ENCODE results near the gene MAGEB17. TPM values are rescaled to one million over a fixed set of nuclear protein-coding genes. Genes with fewer than 3 reads are reported as not detected.

MAGEB17 gene
- total RNA-seq, 1 donor from 2014 or later = not detected

DNA sequence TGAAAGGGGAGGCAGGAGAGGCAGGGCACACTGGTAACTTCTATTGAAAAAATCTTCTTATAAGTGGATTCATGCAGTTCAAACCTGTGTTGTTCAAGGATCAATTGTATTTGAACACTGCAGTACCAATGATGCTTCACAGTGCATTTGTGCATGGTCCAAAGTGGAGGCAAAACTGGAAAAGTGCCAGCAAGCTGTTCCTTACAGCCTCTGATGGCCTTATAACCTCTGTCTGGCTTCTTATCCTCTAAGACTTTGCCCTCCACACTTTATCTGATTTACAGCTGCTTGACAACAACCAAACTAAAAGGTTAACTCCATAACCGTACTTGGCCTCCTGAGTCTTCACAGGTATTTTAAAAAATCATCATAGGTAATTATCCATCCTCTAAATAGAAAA, 40.4 kb downstream of the MAGEB17 start:
- H3K36me3 ChIP-seq (ENCODE audit: control insufficient read depth, insufficient read depth, low read length) = no peaks in the 10 kb centered on the region
- H3K4me3 ChIP-seq (ENCODE audit: low read depth, low read length) = no peak overlapping the region
- TF ChIP-seq, protein P1, sequence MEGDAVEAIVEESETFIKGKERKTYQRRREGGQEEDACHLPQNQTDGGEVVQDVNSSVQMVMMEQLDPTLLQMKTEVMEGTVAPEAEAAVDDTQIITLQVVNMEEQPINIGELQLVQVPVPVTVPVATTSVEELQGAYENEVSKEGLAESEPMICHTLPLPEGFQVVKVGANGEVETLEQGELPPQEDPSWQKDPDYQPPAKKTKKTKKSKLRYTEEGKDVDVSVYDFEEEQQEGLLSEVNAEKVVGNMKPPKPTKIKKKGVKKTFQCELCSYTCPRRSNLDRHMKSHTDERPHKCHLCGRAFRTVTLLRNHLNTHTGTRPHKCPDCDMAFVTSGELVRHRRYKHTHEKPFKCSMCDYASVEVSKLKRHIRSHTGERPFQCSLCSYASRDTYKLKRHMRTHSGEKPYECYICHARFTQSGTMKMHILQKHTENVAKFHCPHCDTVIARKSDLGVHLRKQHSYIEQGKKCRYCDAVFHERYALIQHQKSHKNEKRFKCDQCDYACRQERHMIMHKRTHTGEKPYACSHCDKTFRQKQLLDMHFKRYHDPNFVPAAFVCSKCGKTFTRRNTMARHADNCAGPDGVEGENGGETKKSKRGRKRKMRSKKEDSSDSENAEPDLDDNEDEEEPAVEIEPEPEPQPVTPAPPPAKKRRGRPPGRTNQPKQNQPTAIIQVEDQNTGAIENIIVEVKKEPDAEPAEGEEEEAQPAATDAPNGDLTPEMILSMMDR (IDR thresholded peaks at IDR 0.05; ENCODE audit: insufficient read depth, low read length, poor library complexity, severe bottlenecking) = no peak
- DNase-seq (ENCODE audit: low read depth) = no peak
- no peaks in the 10 kb centered on the region for H3K27me3 ChIP-seq (ENCODE audit: control insufficient read depth, insufficient read depth, low read length)

DNA sequence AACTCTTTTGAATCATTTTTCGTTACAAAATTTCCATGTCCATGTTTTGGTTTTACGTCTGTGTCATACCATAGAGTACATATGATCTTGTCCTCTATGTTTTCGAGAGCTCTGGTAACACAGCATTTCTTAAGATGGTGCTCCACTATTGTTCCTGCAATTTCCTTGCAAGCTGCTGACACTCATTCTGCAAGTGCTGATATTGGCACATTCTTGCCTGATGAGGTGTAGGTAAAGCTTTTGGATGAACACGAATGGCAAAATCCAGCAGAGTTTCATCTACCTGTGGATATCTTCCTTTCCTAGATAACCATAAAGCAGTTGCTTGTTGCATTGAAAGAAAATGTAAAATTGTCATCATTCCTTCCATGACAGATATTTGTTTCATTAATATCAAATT, 41.3 kb downstream of the MAGEB17 start:
- H3K36me3 ChIP-seq (ENCODE audit: control insufficient read depth, insufficient read depth, low read length) = no peaks in the 10 kb centered on the region
- no peak overlapping the region for H3K4me3 ChIP-seq (ENCODE audit: low read depth, low read length)
- TF ChIP-seq, protein P1 (IDR thresholded peaks at IDR 0.05; ENCODE audit: insufficient read depth, low read length, poor library complexity, severe bottlenecking) = no peak
- DNase-seq (ENCODE audit: low read depth) = no peak
- H3K27me3 ChIP-seq (ENCODE audit: control insufficient read depth, insufficient read depth, low read length) = no peaks in the 10 kb centered on the region

DNA sequence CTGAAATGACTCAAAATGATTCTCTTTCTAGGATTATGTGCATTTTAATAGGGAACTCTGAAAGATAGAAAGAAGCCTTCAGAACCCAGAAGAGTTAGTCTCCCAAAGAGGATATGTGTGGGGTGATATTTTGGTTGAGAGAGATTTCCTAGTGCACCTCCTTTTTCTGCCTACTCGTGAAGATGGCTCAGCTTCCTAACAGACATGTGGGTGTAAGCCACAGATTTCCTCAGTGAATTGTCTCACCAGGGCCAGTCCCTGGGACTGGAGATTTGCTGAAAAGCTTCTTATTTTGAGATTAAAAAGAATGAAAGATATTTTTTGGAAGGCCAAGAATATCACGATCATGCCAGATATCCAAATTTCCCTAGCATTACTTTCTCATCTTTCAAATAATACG, 42.8 kb downstream of the MAGEB17 start:
- TF ChIP-seq, protein P1 (IDR thresholded peaks at IDR 0.05; ENCODE audit: insufficient read depth, low read length, poor library complexity, severe bottlenecking) = no peak
- no peak for DNase-seq (ENCODE audit: low read depth)

DNA sequence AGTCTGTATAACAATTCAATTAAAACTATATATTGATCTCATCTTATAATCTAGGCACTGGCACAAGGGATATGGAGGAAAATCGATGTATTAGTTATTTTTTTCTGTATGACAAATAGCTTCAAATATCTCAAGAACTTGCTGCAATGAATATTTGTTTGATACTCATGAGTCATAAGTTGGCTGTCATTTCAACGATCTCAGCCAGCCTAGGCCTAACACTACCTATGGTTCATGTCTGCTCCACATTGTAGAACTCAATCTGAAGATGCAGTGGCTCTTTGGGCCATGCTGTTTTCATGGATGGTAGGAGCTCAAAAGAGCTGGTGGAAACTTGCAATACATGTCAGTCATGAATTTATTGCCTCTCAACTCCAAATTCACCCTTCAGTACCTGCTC, 44.7 kb downstream of the MAGEB17 start:
- no peaks in the 10 kb centered on the region for H3K36me3 ChIP-seq (ENCODE audit: control insufficient read depth, insufficient read depth, low read length)
- DNase-seq (ENCODE audit: low read depth) = no peak
- no peaks in the 10 kb centered on the region for H3K27me3 ChIP-seq (ENCODE audit: control insufficient read depth, insufficient read depth, low read length)
- no peak overlapping the region for H3K4me3 ChIP-seq (ENCODE audit: low read depth, low read length)
- TF ChIP-seq, protein P1 (IDR thresholded peaks at IDR 0.05; ENCODE audit: insufficient read depth, low read length, poor library complexity, severe bottlenecking) = no peak

More for the DNA sequence above, 42.8 kb downstream of the MAGEB17 start:
- Histone ChIP-seq H3K36me3 (ENCODE audit: control insufficient read depth, insufficient read depth, low read length) (no peaks in the 10 kb centered on the region), H3K27me3 (ENCODE audit: control insufficient read depth, insufficient read depth, low read length) (no peaks in the 10 kb centered on the region), H3K4me3 (ENCODE audit: low read depth, low read length) (no peak overlapping the region)

DNA sequence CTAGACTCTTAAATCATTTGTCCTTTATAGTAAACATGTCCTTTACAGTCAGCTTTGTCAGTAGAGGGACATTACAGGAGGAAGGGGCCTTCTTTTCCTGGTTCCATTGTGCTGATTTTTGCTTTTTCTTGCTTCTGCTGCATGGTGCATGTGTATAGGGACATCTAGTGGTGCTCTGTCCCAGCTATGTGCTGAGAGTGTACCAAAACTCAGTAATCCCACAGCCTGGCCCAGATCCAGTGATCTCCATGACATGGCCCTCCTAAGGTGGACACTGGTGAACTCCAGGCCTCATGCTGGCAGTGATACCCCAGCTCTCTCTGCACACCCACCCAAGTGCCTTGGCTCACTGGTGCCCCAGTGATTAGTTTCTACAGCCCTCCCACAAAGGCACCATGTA, 45.2 kb downstream of the MAGEB17 start:
- TF ChIP-seq, protein P1 (IDR thresholded peaks at IDR 0.05; ENCODE audit: insufficient read depth, low read length, poor library complexity, severe bottlenecking) = peak; percentile 27
- no peak overlapping the region for H3K4me3 ChIP-seq (ENCODE audit: low read depth, low read length)
- H3K27me3 ChIP-seq (ENCODE audit: control insufficient read depth, insufficient read depth, low read length) = no peaks in the 10 kb centered on the region
- H3K36me3 ChIP-seq (ENCODE audit: control insufficient read depth, insufficient read depth, low read length) = no peaks in the 10 kb centered on the region
- no peak for DNase-seq (ENCODE audit: low read depth)

DNA sequence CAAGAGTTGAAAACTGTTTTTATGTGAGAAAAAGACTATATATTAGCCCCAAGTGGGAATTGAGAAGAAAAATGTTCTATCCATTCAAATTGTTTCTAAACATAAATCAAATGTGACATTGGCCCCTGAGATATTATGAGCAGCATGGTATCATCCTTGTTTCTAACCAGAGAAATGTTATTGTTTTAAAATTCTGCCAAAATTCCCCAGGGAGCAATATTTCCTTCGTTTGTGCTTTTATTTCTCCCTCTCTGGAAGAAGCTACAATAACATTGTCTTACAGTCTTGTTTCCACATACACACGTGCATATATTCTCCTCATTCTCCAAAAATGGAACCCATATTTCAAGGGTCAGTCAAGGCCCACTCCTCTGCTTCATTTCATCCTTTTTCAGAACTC, 46.7 kb downstream of the MAGEB17 start:
- TF ChIP-seq, protein P1 (IDR thresholded peaks at IDR 0.05; ENCODE audit: insufficient read depth, low read length, poor library complexity, severe bottlenecking) = no peak
- Histone ChIP-seq H3K27me3 (ENCODE audit: control insufficient read depth, insufficient read depth, low read length) (no peaks in the 10 kb centered on the region), H3K36me3 (ENCODE audit: control insufficient read depth, insufficient read depth, low read length) (no peaks in the 10 kb centered on the region), H3K4me3 (ENCODE audit: low read depth, low read length) (no peak overlapping the region)
- no peak for DNase-seq (ENCODE audit: low read depth)
